Measurements from ENCODE around the gene FNIP1.

- TF ChIP-seq CTCF (conservative IDR thresholded peaks at IDR 0.05; ENCODE audit: low read length) (no peak), EZH2phosphoT487 (IDR thresholded peaks at IDR 0.05; ENCODE audit: borderline replicate concordance) (no peak)
Observed at GRCh38 chr5:131719564-131719963, 77.3 kb downstream of the FNIP1 start.

Measured in Loucy (cell line).